AG04450 (cell line): ENCODE measurements around the gene FBXO30. TPM values are rescaled to one million over a fixed set of nuclear protein-coding genes. Genes with fewer than 3 reads are reported as not detected.

Source experiments
- CTCF ChIA-PET: fragments of 300-600, 350-600 bp; formaldehyde crosslinking; extraction: SDS; loops from one replicate; lab custom pipeline; 2022; ENCODE audit warnings: antibody characterized with exemption, inconsistent platforms; lab: Charles Lee
- POLR2A ChIA-PET: fragments of 350-600 bp; formaldehyde crosslinking; extraction: SDS; loops from one replicate; lab custom pipeline; 2021; ENCODE audit warnings: antibody characterized with exemption, inconsistent platforms; lab: Yijun Ruan, JAX
- DNase-seq: peaks from one replicate; pipeline ENCODE4 v3.0.0-alpha.2; 2011; ENCODE audit warnings: low read depth, low spot score
- H3K27ac ChIP-seq: one replicate; pipeline ENCODE4 v1.5.1; 2012; ENCODE audit warnings: low read depth, low read length, control low read depth
- H3K27me3 ChIP-seq: one replicate; pipeline ENCODE4 v1.6.0; 2012; ENCODE audit warnings: low read length; ENCODE audit not compliant: control insufficient read depth, insufficient read depth
- H3K4me3 ChIP-seq: 2 replicates; pipeline ENCODE4 v1.5.1; 2011; ENCODE audit warnings: mild to moderate bottlenecking, low read depth, low read length, control low read depth
- H3K9me3 ChIP-seq: 2 replicates; pipeline ENCODE4 v1.5.1; 2012; ENCODE audit warnings: low read length; ENCODE audit not compliant: control insufficient read depth, insufficient read depth
- CTCF ChIP-seq: IDR thresholded peaks from 2 replicates; pipeline ENCODE4 v1.5.1; 2011; ENCODE audit warnings: low read depth, low read length, control low read depth, inconsistent platforms
- polyA plus RNA-seq: library from polyadenylated mRNA; depleted of rRNA; stranded (reverse); fragments of >200 nt; gene quantifications from 2 replicates; pipeline ENCODE4 v1.2.3, GENCODE V29; 2011

The FBXO30 gene
- polyA plus RNA-seq, 1 experiment: 11.8 TPM

- POLR2A ChIA-PET: no interaction called here
- no peak for TF ChIP-seq CTCF
- no peak overlapping the region for H3K4me3 ChIP-seq
- no peaks in the 10 kb centered on the region for H3K9me3 ChIP-seq
- no peak for DNase-seq
- CTCF ChIA-PET: no interaction called here
- no peaks in the 10 kb centered on the region for H3K27me3 ChIP-seq
- H3K27ac ChIP-seq: no peak overlapping the region
These were observed 30.8 kb downstream of the FBXO30 start for GRCh38 chr6:145783796-145784195.

GRCh38 chr6:145772846-145773245 is 41.7 kb downstream of the FBXO30 start:
- no peak overlapping the region for H3K4me3 ChIP-seq
- ChIA-PET POLR2A (no interaction called here), CTCF (interaction anchor here (0.5 kb wide), 1 partner anchor 36 kb away, joined by 9 read pairs; no protein-coding TSS in a partner anchor)
- no peak overlapping the region for H3K27ac ChIP-seq
- no peak for TF ChIP-seq CTCF
- H3K27me3 ChIP-seq: no peaks in the 10 kb centered on the region
- DNase-seq: no peak
- H3K9me3 ChIP-seq: no peaks in the 10 kb centered on the region

GRCh38 chr6:145765449-145765848 is 49.1 kb downstream of the FBXO30 start:
- ChIA-PET CTCF (no interaction called here), POLR2A (no interaction called here)
- no peaks in the 10 kb centered on the region for H3K27me3 ChIP-seq
- no peaks in the 10 kb centered on the region for H3K9me3 ChIP-seq
- no peak for DNase-seq
- H3K4me3 ChIP-seq: no peak overlapping the region
- no peak for TF ChIP-seq CTCF
- H3K27ac ChIP-seq: no peak overlapping the region

- Histone ChIP-seq H3K9me3 (no peaks in the 10 kb centered on the region), H3K4me3 (no peak overlapping the region), H3K27ac (no peak overlapping the region), H3K27me3 (no peaks in the 10 kb centered on the region)
- no peak for TF ChIP-seq CTCF
- POLR2A ChIA-PET: no interaction called here
- CTCF ChIA-PET: no interaction called here
- no peak for DNase-seq
These were observed 50.9 kb downstream of the FBXO30 start for GRCh38 chr6:145763742-145764141.

GRCh38 chr6:145761584-145761983 is 53.0 kb downstream of the FBXO30 start:
- ChIA-PET POLR2A (no interaction called here), CTCF (no interaction called here)
- Histone ChIP-seq H3K27ac (no peak overlapping the region), H3K27me3 (no peaks in the 10 kb centered on the region), H3K4me3 (no peak overlapping the region), H3K9me3 (no peaks in the 10 kb centered on the region)
- TF ChIP-seq CTCF: no peak
- no peak for DNase-seq
